ENCODE results near the gene SUSD4. TPM values are rescaled to one million over a fixed set of nuclear protein-coding genes. Genes with fewer than 3 reads are reported as not detected.

The SUSD4 gene
- total RNA-seq, 4 donors from 2014 or later: 0.73 to 8.4 TPM; not detected in 2

- H3K27ac ChIP-seq: no peak overlapping the region
- H3K4me3 ChIP-seq: no peak overlapping the region
- no peaks in the 10 kb centered on the region for H3K36me3 ChIP-seq
- no peak for DNase-seq
- H3K9me3 ChIP-seq: no peaks in the 10 kb centered on the region
- intact Hi-C loops (cut with DNase I; ENCODE audit: low total_unique reads): no loop called here
- TF ChIP-seq CTCF (IDR thresholded peaks at IDR 0.05) (no peak), POLR2A (IDR thresholded peaks at IDR 0.05) (no peak)
- H3K4me1 ChIP-seq: no peaks in the 10 kb centered on the region
- no peaks in the 10 kb centered on the region for H3K27me3 ChIP-seq
Observed at GRCh38 chr1:223201967-223202366, 162.0 kb downstream of the SUSD4 start.

GRCh38 chr1:223200903-223201302, 163.1 kb downstream of the SUSD4 start:
- Histone ChIP-seq H3K36me3 (no peaks in the 10 kb centered on the region), H3K9me3 (no peaks in the 10 kb centered on the region), H3K27me3 (no peaks in the 10 kb centered on the region), H3K4me3 (no peak overlapping the region), H3K27ac (no peak overlapping the region), H3K4me1 (no peaks in the 10 kb centered on the region)
- TF ChIP-seq POLR2A (IDR thresholded peaks at IDR 0.05) (no peak), CTCF (IDR thresholded peaks at IDR 0.05) (no peak)
- intact Hi-C loops (cut with DNase I; ENCODE audit: low total_unique reads): no loop called here
- DNase-seq: no peak

- no peaks in the 10 kb centered on the region for H3K9me3 ChIP-seq
- no peaks in the 10 kb centered on the region for H3K27me3 ChIP-seq
- no peaks in the 10 kb centered on the region for H3K36me3 ChIP-seq
- intact Hi-C loops (cut with DNase I; ENCODE audit: low total_unique reads): no loop called here
- no peak overlapping the region for H3K4me3 ChIP-seq
- no peak for DNase-seq
- no peaks in the 10 kb centered on the region for H3K4me1 ChIP-seq
- TF ChIP-seq CTCF (IDR thresholded peaks at IDR 0.05) (no peak), POLR2A (IDR thresholded peaks at IDR 0.05) (no peak)
- H3K27ac ChIP-seq: no peak overlapping the region
Observed at GRCh38 chr1:223199094-223199647, 164.8 kb downstream of the SUSD4 start.

- DNase-seq: no peak
- TF ChIP-seq POLR2A (IDR thresholded peaks at IDR 0.05): no peak
- no peak for TF ChIP-seq CTCF (IDR thresholded peaks at IDR 0.05)
- Histone ChIP-seq H3K27ac (no peak overlapping the region), H3K36me3 (no peaks in the 10 kb centered on the region), H3K4me1 (no peaks in the 10 kb centered on the region), H3K27me3 (no peaks in the 10 kb centered on the region), H3K4me3 (no peak overlapping the region), H3K9me3 (no peaks in the 10 kb centered on the region)
- intact Hi-C loops (cut with DNase I; ENCODE audit: low total_unique reads): no loop called here
Observed at GRCh38 chr1:223198628-223198965, 165.4 kb downstream of the SUSD4 start.

- Histone ChIP-seq H3K4me1 (no peaks in the 10 kb centered on the region), H3K27ac (no peak overlapping the region), H3K4me3 (no peak overlapping the region), H3K36me3 (no peaks in the 10 kb centered on the region), H3K27me3 (no peaks in the 10 kb centered on the region), H3K9me3 (no peaks in the 10 kb centered on the region)
- intact Hi-C loops (cut with DNase I; ENCODE audit: low total_unique reads): no loop called here
- TF ChIP-seq CTCF (IDR thresholded peaks at IDR 0.05) (no peak), POLR2A (IDR thresholded peaks at IDR 0.05) (no peak)
- DNase-seq: no peak
Observed at GRCh38 chr1:223197923-223198627, 165.9 kb downstream of the SUSD4 start.

Data from uterus (tissue), 4 donors.